COR-L47 (cell line): ENCODE measurements around the gene WNT8A.
"Not testable (repeated sequence)": the region's sequence is repeated elsewhere in the genome, so short reads cannot be mapped to it uniquely, and the experiment has no call there.

ENCODE experiments used
- DNase-seq: peaks from one replicate; lab custom pipeline; 2025; lab: John Stamatoyannopoulos, UW

WNT8A gene

GRCh38 chr5:138083702-138084101 is at the start of gene WNT8A:
Gene WNT8A (plus strand): TSS chr5:138084033. CDS start chr5:138084128, 95 bp downstream.
- DNase-seq: no peak

GRCh38 chr5:138035605-138036537 is 48.0 kb upstream of the WNT8A start:
- peak; percentile 91 for DNase-seq

- no peak for DNase-seq
These were observed 46.6 kb upstream of the WNT8A start for GRCh38 chr5:138037271-138037670.

GRCh38 chr5:138037907-138038633 is 45.8 kb upstream of the WNT8A start:
- DNase-seq: no peak

- DNase-seq: no peak
These were observed 45.0 kb upstream of the WNT8A start for GRCh38 chr5:138038826-138039225.

GRCh38 chr5:138045283-138045682 is 38.5 kb upstream of the WNT8A start:
- not testable (repeated sequence) for DNase-seq

GRCh38 chr5:138051441-138052296 is 32.2 kb upstream of the WNT8A start:
- DNase-seq: no peak

GRCh38 chr5:138052718-138053117 is 31.1 kb upstream of the WNT8A start:
- not testable (repeated sequence) for DNase-seq

GRCh38 chr5:138053554-138053953 is 30.3 kb upstream of the WNT8A start:
- DNase-seq: no peak

GRCh38 chr5:138054206-138054605 is 29.6 kb upstream of the WNT8A start:
- DNase-seq: no peak

GRCh38 chr5:138054847-138055558 is 28.8 kb upstream of the WNT8A start:
- DNase-seq: no peak

- no peak for DNase-seq
These were observed 19.3 kb upstream of the WNT8A start for GRCh38 chr5:138064526-138064925.

- DNase-seq: no peak
These were observed 18.7 kb upstream of the WNT8A start for GRCh38 chr5:138065102-138065501.

- no peak for DNase-seq
These were observed 15.9 kb upstream of the WNT8A start for GRCh38 chr5:138067945-138068344.

- peak; percentile 69 for DNase-seq
These were observed 14.9 kb upstream of the WNT8A start for GRCh38 chr5:138068742-138069600.

GRCh38 chr5:138070026-138070425 is 13.8 kb upstream of the WNT8A start:
- not testable (repeated sequence) for DNase-seq

GRCh38 chr5:138077064-138077696 is 6.7 kb upstream of the WNT8A start:
- DNase-seq: peak; percentile 42

GRCh38 chr5:138078006-138078643 is 5.7 kb upstream of the WNT8A start:
- DNase-seq: no peak

GRCh38 chr5:138082033-138082432 is 1.8 kb upstream of the WNT8A start:
- no peak for DNase-seq
